T-helper 1 cell treated with Interleukin-12 subunit alpha and Interleukin-12 subunit beta and Interleukin-4 antibody, amounts not matched to agents 30 ng/mL and 1 ng/mL, for 36 hours (primary cell): ENCODE data around the gene TMEM263. TPM values are rescaled to one million over a fixed set of nuclear protein-coding genes. Genes with fewer than 3 reads are reported as not detected.

Source experiments
- total RNA-seq: library from RNA; stranded (reverse); gene quantifications from 2 replicates; pipeline ENCODE4 v1.2.3, GENCODE V29; 2022

TMEM263 gene
- total RNA-seq, 1 donor from 2014 or later, result 26.2 TPM

Other genes starting within 250 kb of the TMEM263 start
- gene RIC8B, start 181.2 kb upstream of the TMEM263 start, total RNA-seq, result 14.4 and 15.9 TPM in 2 replicates
- gene MTERF2, start 31.2 kb downstream of the TMEM263 start, total RNA-seq, result 4.4 and 4.5 TPM in 2 replicates
- gene CRY1, start 137.6 kb downstream of the TMEM263 start, total RNA-seq, result 10.1 and 10.7 TPM in 2 replicates